HCT116 (cell line): ENCODE measurements around the gene RAB40AL. TPM values are rescaled to one million over a fixed set of nuclear protein-coding genes. Genes with fewer than 3 reads are reported as not detected.

Experiments
- ATAC-seq: fragments of 200-7000 bp; cut with Tn5 transposase; 2 replicates; pipeline ENCODE4 v1.9.1; 2020; ENCODE audit warnings: mild to moderate bottlenecking, moderate library complexity
- BruUV-seq: library from RNA; stranded (reverse); fragments of 400-500 nt; replicated peaks from 2 replicates; lab custom pipeline; 2021; lab: Mats Ljungman, UMichigan
- CTCF ChIA-PET: fragments of 300-600 bp; sonication (Branson Sonifier 250); formaldehyde crosslinking; loops from one replicate; lab custom pipeline; 2021; ENCODE audit warnings: antibody characterized with exemption; lab: Charles Lee
- POLR2A ChIA-PET: fragments of 300-600, 350-600 bp; sonication (Branson Sonifier 250); formaldehyde crosslinking; loops from one replicate; lab custom pipeline; 2021; ENCODE audit warnings: antibody characterized with exemption; lab: Charles Lee
- RAD21 ChIA-PET, 2 experiments: fragments of 300-600 bp; sonication (Branson Sonifier 250); formaldehyde crosslinking; loops; one replicate each; lab custom pipeline; 2023; ENCODE audit warnings: low total read pairs in 2 of 2; ENCODE audit not compliant: uncharacterized antibody in 2 of 2, unreplicated experiment in 2 of 2, low non-redundant PET in 1 of 2; lab: Charles Lee
- DNase-seq: peaks from one replicate; pipeline ENCODE4 v3.0.0-alpha.2; 2010; ENCODE audit warnings: low read depth, low spot score
- H2AFZ ChIP-seq: fragments of 200-600 bp; shearing (Covaris generic), sonication (generic); 2 replicates; pipeline ENCODE4 v1.6.1; 2017; ENCODE audit warnings: low read depth, mixed run types, mixed read lengths, antibody characterized with exemption, low read length; ENCODE audit not compliant: poor library complexity, severe bottlenecking
- H3K27ac ChIP-seq: 2 replicates; pipeline ENCODE4 v1.5.1; 2012; ENCODE audit warnings: low read depth, low read length
- H3K27me3 ChIP-seq: fragments of 200-600 bp; sonication (generic); 2 replicates; pipeline ENCODE4 v1.6.1; 2016; ENCODE audit warnings: mixed run types, low read length, mixed read lengths; ENCODE audit not compliant: insufficient read depth
- H3K36me3 ChIP-seq, 2 experiments: fragments of 200-500 bp in 1 of 2; fragments of 200-600 bp in 1 of 2; sonication (Bioruptor generic) in 1 of 2; sonication (generic) in 1 of 2; 2 replicates each; pipeline versions ENCODE4 v1.5.1 to v1.6.1; 2014 to 2016; ENCODE audit warnings: low read length in 2 of 2, inconsistent platforms in 1 of 2, mixed read lengths in 1 of 2, mixed run types in 1 of 2; ENCODE audit not compliant: insufficient read depth in 2 of 2, control insufficient read depth in 1 of 2
- H3K4me1 ChIP-seq, 2 experiments: fragments of 200-600 bp in 1 of 2; sonication (generic) in 1 of 2; 2 replicates each; pipeline versions ENCODE4 v1.5.1 to v1.6.1; 2012 to 2017; ENCODE audit warnings: low read length in 2 of 2, inconsistent platforms in 1 of 2, mild to moderate bottlenecking in 1 of 2, mixed read lengths in 1 of 2, mixed run types in 1 of 2, moderate library complexity in 1 of 2; ENCODE audit not compliant: insufficient read depth in 2 of 2, control insufficient read depth in 1 of 2
- H3K4me2 ChIP-seq: fragments of 200-600 bp; sonication (generic); 2 replicates; pipeline ENCODE4 v1.6.1; 2017; ENCODE audit warnings: mixed run types, low read length, mixed read lengths
- H3K4me3 ChIP-seq, 2 experiments: fragments of 200-600 bp in 1 of 2; sonication (generic) in 1 of 2; replicated peaks in 1 of 2; 2 replicates each; pipeline ENCODE4 v1.5.1; 2011 to 2016; ENCODE audit warnings: low read length in 2 of 2, control low read depth in 1 of 2, low read depth in 1 of 2, mild to moderate bottlenecking in 1 of 2, mixed read lengths in 1 of 2, mixed run types in 1 of 2
- H3K79me2 ChIP-seq: fragments of 200-600 bp; sonication (generic); 2 replicates; pipeline ENCODE4 v1.6.1; 2017; ENCODE audit warnings: mild to moderate bottlenecking, mixed run types, low read length, moderate library complexity, mixed read lengths; ENCODE audit not compliant: insufficient read depth
- H3K9ac ChIP-seq: fragments of 200-600 bp; sonication (generic); 2 replicates; pipeline ENCODE4 v1.6.1; 2016; ENCODE audit warnings: low read length, mixed read lengths
- H3K9me2 ChIP-seq: fragments of 200-600 bp; sonication (generic), shearing (Covaris generic); 2 replicates; pipeline ENCODE4 v1.6.1; 2017; ENCODE audit warnings: mixed run types, mild to moderate bottlenecking, moderate library complexity; ENCODE audit not compliant: insufficient read depth
- H3K9me3 ChIP-seq, 2 experiments: fragments of 200-500 bp in 1 of 2; fragments of 200-600 bp in 1 of 2; sonication (Bioruptor generic) in 1 of 2; sonication (generic) in 1 of 2; 2 replicates each; pipeline ENCODE4 v1.6.1; 2014 to 2017; ENCODE audit warnings: low read length in 2 of 2, mixed read lengths in 2 of 2, inconsistent platforms in 1 of 2, low read depth in 1 of 2, mild to moderate bottlenecking in 1 of 2, mixed run types in 1 of 2, moderate library complexity in 1 of 2; ENCODE audit not compliant: control insufficient read depth in 1 of 2, insufficient read depth in 1 of 2
- H4K20me1 ChIP-seq: fragments of 200-600 bp; sonication (generic), shearing (Covaris generic); 2 replicates; pipeline ENCODE4 v1.6.1; 2017; ENCODE audit warnings: mixed run types, mild to moderate bottlenecking, moderate library complexity; ENCODE audit not compliant: insufficient read depth
- ATF3 ChIP-seq: IDR thresholded peaks from 2 replicates; pipeline ENCODE4 v1.6.1; 2012
- CEBPB ChIP-seq: IDR thresholded peaks from 2 replicates; pipeline ENCODE4 v1.6.1; 2012; ENCODE audit warnings: low read depth
- CTCF ChIP-seq, 3 experiments: fragments of 200-600 bp in 1 of 3; sonication (generic) in 1 of 3; IDR thresholded peaks in 2 of 3; conservative IDR thresholded peaks in 1 of 3; 2 replicates each; pipeline ENCODE4 v1.5.1; 2012 to 2017; ENCODE audit warnings: low read depth in 2 of 3, low read length in 2 of 3, antibody characterized with exemption in 1 of 3, borderline replicate concordance in 1 of 3, control low read depth in 1 of 3, mild to moderate bottlenecking in 1 of 3, mixed read lengths in 1 of 3, mixed run types in 1 of 3, moderate library complexity in 1 of 3; ENCODE audit not compliant: insufficient read depth in 1 of 3
- ELF1 ChIP-seq: IDR thresholded peaks from 2 replicates; pipeline ENCODE4 v1.6.1; 2012; ENCODE audit warnings: low read depth, borderline replicate concordance
- EZH2 ChIP-seq: fragments of 200-600 bp; sonication (generic); IDR thresholded peaks from 2 replicates; pipeline ENCODE4 v1.6.1; 2017; ENCODE audit warnings: antibody characterized with exemption, mixed run types
- EZH2phosphoT487 ChIP-seq: fragments of 200-600 bp; IDR thresholded peaks from 2 replicates; pipeline ENCODE4 v1.6.1; 2018; ENCODE audit warnings: antibody characterized with exemption, borderline replicate concordance
- FOSL1 ChIP-seq: IDR thresholded peaks from 2 replicates; pipeline ENCODE4 v1.6.1; 2012; ENCODE audit warnings: low read depth
- JUND ChIP-seq: IDR thresholded peaks from 2 replicates; pipeline ENCODE4 v1.6.1; 2012
- SIN3A ChIP-seq: IDR thresholded peaks from 2 replicates; pipeline ENCODE4 v1.6.1; 2012; ENCODE audit warnings: low read depth
- SRF ChIP-seq: IDR thresholded peaks from 2 replicates; pipeline ENCODE4 v1.6.1; 2012; ENCODE audit warnings: low read depth
- YY1 ChIP-seq: IDR thresholded peaks from 2 replicates; pipeline ENCODE4 v1.6.1; 2011; ENCODE audit warnings: low read length, low read depth, moderate library complexity, mild to moderate bottlenecking; ENCODE audit not compliant: insufficient replicate concordance; ENCODE audit errors: extremely low read depth
- ZFX ChIP-seq: fragments of 450-650 bp; IDR thresholded peaks from 2 replicates; pipeline ENCODE4 v1.6.1; 2017
- ZNF274 ChIP-seq: fragments of 200-500 bp; sonication (Bioruptor generic); IDR thresholded peaks from 2 replicates; pipeline ENCODE4 v1.6.1; 2014; ENCODE audit warnings: mild to moderate bottlenecking, low read depth, low read length, inconsistent platforms
- intact Hi-C: fragments of 100-400 bp; cut with micrococcal nuclease; formaldehyde crosslinking; loops from 2 replicates; pipeline ENCODE4 v1.10.0; 2022
- total RNA-seq: library from RNA; stranded (reverse); gene quantifications from one replicate; pipeline ENCODE4 v1.2.1, GENCODE V29; 2021; ENCODE audit not compliant: unreplicated experiment

The RAB40AL gene
- total RNA-seq, 1 experiment from 2014 or later: 0.84 TPM

- TF ChIP-seq YY1 (no peak), CEBPB (no peak), JUND (no peak), FOSL1 (no peak), SRF (no peak), CTCF (IDR thresholded peaks at IDR 0.05 in 2 of 3, conservative IDR thresholded peaks at IDR 0.05 in 1 of 3; ENCODE audit: borderline replicate concordance in 1 of 3, insufficient read depth in 1 of 3, low read depth in 2 of 3, low read length in 2 of 3) (no peak), ZFX (no peak), EZH2 (no peak)
Observed at GRCh38 chrX:102963955-102964354, 26.9 kb downstream of the RAB40AL start (continued).

GRCh38 chrX:102964940-102965339 is 27.9 kb downstream of the RAB40AL start:
- Histone ChIP-seq H3K4me3 (no peak overlapping the region), H3K4me1 (peaks cover 0 to 2% of the 10 kb centered on the region in 2 experiments; a peak in 1 of 4 replicates), H3K79me2 (no peaks in the 10 kb centered on the region), H3K9ac (no peak overlapping the region), H3K27ac (no peak overlapping the region), H4K20me1 (no peaks in the 10 kb centered on the region), H3K4me2 (no peak overlapping the region), H2AFZ (no peak overlapping the region), H3K9me2 (no peaks in the 10 kb centered on the region), H3K36me3 (no peaks in the 10 kb centered on the region), H3K27me3 (no peaks in the 10 kb centered on the region), H3K9me3 (no peaks in the 10 kb centered on the region)
- CTCF ChIA-PET: no interaction called here
- TF ChIP-seq EZH2 (no peak), SIN3A (no peak), EZH2phosphoT487 (no peak), CTCF (IDR thresholded peaks at IDR 0.05 in 2 of 3, conservative IDR thresholded peaks at IDR 0.05 in 1 of 3; ENCODE audit: borderline replicate concordance in 1 of 3, insufficient read depth in 1 of 3, low read depth in 2 of 3, low read length in 2 of 3) (no peak), FOSL1 (no peak), ZNF274 (no peak), ELF1 (no peak), ATF3 (no peak), CEBPB (no peak), SRF (no peak)
- no peak for DNase-seq
- POLR2A ChIA-PET: no interaction called here
- intact Hi-C loops: no loop called here
- RAD21 ChIA-PET: no interaction called here
- ATAC-seq: no peak
- no TSS peak for BruUV-seq
